Stimulated activated CD8-positive, alpha-beta memory T cell treated with anti-CD3 and anti-CD28 coated beads, Interleukin-15, amount 100 ng/mL, for 4 hours (primary cell): ENCODE measurements around the gene CCDC80.
"Not testable (repeated sequence)": the region's sequence is repeated elsewhere in the genome, so short reads cannot be mapped to it uniquely, and the experiment has no call there.

ENCODE experiments used
- DNase-seq, 2 donors: peaks; one replicate each; pipeline ENCODE4 v3.0.0-alpha.2; 2020; ENCODE audit warnings: low read depth in 2 of 2

CCDC80 gene

DNA sequence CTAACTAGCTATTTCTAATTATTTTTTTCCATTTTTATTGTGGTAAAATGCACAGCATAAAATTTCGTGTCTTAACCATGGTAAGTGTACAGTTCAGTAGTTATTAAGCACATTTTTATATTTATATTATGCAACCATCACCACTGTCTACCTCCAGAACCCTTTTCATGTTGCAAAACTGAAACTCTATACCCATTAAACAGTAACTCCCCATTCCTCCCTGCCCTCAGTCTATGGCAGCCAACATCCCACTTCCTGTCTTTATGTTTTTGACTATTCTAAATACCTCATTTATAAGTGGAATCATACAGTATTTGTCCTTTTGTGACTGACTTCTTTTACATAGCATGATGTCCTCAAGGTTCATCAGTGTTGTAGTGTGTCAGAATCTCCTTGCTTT lies 53.6 kb downstream of the CCDC80 start:
- DNase-seq: no peak

DNA sequence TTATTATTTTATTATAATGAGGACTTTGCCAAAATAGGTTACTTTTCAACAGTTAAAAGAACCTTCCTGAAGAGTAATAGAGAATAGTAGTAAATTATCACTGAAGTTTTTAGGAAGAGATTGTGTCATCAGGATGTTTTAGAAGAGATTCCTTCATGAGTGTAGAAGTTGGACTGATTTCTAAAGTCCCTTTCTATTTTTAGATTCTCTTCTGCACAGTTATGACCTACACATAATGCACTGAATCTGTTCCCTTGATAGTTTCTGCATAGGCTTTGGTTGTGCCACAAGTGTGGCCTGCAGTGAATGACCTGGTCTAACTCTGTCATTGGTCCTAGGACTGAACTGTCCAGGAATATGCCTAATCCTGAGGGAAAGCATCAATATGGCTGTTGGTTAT lies 55.2 kb downstream of the CCDC80 start:
- no peak for DNase-seq

DNA sequence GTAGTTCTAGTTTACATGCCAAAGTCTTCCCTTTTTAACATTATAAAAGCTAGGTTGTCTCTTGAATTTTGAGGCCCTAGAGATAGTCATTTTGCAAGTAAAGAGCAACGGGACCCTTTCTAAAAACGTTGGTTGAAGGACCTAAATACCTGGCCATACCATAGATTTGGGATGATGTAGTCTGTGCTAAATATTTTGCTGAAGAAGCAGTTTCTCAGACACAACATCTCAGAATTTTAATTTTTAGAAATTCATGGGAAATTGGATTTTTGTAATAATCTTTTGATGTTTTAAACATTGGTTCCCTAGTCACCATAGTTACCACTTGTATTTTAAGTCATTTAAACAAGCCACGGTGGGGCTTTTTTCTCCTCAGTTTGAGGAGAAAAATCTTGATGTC lies 57.8 kb downstream of the CCDC80 start:
- DNase-seq: no peak

DNA sequence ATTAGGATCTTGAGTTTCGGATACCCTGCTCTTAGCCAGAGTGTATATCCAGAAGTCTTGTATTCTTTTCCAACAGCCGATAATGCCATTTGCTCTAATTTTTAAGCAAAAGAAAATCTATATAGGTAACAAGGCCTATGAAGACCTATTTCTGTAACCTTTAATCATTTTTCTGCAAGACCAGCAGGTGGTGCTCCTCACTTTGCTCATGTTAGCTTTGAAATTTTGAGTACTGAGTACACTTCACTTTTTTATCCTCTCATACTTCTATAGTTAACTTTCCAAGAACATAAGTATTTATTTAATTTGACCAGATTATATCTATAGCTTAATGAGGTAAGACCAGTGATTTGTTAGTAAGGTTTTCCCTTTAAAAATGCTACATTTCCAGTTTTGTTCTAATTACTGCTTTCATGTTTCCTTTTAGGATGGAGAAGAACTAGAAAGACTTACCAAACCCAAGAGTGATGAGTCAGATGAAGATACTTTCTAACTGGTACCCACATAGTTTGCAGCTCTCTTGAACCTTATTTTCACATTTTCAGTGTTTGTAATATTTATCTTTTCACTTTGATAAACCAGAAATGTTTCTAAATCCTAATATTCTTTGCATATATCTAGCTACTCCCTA lies 58.6 kb downstream of the CCDC80 start:
- DNase-seq: no peak

DNA sequence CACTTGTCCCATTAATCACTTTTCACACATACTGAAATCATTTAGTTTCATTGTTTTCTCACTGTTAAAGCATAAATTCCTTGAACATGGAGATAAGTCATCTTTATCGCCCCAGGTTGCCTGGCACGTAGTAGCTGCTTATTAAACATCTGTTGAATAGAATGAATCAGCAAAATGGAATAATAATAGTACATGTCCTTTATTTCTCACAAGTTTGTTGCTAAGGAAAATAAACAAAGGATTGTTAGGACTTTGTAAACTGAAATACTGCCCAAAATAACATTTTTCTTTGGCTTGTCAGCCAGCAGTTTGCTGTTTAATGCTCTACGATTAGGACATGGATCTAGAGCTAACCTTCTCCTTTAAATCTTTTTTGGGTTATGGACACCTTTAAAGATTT lies 61.2 kb downstream of the CCDC80 start:
- no peak for DNase-seq

DNA sequence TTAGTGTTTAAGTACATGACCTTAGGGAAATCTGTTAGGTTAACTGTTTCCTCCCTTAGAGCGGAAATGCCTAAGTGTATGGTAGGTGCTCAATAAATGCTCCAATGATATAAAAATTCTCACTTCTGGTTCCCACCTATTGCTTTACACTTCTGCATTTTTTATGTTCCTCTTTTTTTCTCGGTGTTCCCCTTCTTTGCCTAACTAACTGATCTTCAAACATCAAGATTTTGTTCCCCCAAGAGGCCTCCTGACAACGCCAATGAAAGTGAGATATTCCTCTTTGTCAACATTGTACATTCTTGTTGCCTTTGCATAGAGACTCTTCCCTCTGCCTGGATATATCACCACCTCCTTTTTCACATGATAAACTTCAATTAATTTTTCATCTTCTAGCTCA lies 61.7 kb downstream of the CCDC80 start:
- no peak for DNase-seq

DNA sequence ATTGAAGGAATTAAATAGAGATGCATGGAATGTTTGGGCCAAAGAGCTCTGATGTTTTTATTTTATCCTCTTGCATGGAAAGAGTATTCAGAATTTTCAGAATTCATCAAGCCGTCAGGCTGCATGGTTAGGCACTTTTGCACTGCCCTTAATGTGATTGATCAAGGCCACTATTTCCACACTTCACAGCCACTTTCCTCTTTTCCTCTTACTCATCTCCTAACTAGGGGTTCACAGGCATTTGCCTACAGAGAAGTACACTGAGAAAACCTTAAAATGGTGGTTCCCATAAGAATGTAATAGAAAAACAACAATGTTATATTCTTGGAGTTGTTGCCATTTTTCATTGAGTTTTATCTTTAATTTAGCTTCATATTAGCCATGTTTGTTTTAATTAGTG lies 68.2 kb downstream of the CCDC80 start:
- no peak for DNase-seq

DNA sequence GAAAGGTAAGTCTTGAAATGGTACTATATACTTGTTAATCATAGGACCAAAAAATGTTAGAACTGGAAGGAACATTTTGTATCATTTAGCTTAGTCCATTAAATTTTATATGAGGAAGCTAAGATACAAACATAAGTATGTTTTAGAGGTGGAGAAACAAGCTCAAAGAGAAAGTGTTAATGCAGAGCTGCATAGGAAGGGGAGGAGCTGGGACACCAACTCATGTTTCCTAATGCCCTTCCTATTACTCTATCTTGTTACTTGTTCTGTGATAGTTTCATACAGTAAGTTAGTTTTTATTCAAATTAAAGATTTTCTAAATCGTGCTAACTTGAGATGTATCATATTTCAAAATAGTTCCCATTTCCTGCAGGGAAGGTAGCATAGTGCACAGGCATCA lies 71.7 kb downstream of the CCDC80 start:
- DNase-seq: no peak

DNA sequence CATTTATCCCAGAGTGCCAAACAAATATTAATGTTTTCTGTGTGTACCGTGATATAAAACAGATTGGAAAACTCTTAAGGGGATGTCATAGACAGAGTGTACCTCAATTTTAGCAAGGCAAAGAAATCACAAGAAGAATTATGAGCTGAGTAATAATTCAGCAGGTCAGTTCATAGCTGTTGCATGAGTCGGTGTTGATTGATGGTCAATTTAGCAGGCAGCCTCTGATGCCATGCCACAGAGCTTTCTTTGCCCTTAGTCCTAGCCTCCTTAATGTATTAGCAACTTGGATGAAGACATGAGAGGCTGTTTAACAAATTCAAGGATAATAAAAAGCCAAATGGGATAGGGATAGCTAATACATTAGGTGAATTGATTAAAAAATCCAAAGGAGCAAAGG lies 72.3 kb downstream of the CCDC80 start:
- no peak for DNase-seq

DNA sequence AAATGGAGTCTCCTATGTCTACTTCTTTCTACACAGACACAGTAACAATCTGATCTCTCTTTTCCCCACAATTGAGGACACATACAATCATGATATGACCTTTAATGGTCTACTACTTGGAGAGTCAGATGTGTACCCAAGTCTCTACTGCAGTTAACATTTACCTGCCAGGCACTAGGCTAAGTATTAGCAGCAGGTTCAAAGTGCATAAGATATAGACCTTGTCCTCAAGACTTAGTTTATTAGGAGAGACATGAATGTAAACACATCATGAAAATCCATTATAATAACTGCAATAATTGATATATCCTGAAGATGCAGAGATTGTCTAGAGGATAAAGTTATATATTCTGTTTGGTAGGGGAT lies 76.0 kb downstream of the CCDC80 start:
- no peak for DNase-seq

DNA sequence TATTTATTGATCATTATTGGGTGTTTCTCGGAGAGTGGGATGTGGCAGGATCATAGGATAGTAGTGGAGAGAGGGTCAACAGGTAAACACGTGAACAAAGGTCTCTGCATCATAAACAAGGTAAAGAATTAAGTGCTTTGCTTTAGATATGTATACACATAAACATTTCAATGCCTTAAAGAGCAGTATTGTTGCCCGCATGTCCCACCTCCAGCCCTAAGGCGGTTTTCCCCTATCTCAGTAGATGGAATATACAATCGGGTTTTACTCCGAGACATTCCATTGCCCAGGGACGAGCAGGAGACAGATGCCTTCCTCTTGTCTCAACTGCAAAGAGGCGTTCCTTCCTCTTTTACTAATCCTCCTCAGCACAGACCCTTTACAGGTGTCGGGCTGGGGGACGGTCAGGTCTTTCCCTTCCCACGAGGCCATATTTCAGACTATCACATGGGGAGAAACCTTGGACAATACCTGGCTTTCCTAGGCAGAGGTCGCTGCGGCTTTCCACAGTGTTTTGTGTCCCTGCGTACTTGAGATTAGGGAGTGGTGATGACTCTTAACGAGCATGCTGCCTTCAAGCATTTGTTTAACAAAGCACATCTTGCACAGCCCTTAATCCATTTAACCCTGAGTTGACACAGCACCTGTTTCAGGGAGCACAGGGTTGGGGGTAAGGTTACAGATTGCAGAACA lies 76.5 kb downstream of the CCDC80 start:
- not testable (repeated sequence) for DNase-seq

DNA sequence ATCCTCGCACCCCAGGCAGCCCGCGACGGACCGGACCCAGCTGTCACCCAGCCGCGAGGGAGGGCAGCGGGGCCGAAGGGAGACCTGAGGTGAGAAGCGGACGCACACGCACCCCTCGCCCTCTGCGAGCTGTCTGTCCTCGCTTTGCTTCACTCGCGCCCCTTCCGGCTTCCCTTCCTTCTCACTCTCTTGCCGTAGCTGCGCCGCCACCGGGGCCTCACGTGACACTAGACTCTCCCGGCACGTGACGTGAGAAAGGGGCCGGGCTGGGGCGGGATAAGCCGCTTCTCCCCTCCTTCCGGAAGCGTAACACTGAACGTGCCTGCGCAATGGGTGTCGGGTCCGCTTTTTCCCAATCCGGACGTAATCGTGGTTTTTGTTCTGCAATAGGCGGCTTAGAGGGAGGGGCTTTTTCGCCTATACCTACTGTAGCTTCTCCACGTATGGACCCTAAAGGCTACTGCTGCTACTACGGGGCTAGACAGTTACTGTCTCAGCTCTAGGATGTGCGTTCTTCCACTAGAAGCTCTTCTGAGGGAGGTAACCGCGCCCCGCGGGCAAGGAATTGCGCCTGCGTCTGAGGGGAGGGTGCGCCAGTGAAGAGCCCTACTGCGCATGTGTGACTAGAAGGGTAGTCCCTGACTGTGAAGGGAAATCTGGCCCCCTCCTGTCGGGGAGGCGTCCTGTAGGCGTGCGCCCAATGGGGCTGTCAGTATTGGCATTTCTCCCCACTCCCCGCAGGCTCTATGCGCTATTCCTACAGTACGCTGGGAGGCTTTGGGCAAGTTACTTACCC lies 79.0 kb downstream of the CCDC80 start, which contains the start of the genes ATG3 and SLC35A5:
Gene ATG3 (minus strand): TSS at position 229 of the 796 bp plus-strand sequence. CDS start 434 bp downstream, outside the sequence.
Gene SLC35A5 (plus strand): TSS at position 312 of the 796 bp plus-strand sequence. CDS start 1,359 bp downstream, outside the sequence.
- peak; percentile 97 to 98 for DNase-seq

DNA sequence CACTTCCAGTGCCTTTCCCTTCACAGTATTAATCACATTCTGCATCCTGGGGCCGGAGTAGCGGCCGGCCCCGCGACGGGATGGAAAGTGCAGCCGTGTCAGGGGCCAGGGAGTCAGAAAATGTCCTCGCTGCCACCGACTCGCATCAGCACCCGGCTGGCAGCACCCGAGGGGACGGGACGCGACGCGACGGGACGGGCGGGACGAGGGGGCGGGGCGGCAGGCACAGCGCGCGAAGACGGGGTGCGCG lies 79.5 kb downstream of the CCDC80 start:
- DNase-seq: no peak

DNA sequence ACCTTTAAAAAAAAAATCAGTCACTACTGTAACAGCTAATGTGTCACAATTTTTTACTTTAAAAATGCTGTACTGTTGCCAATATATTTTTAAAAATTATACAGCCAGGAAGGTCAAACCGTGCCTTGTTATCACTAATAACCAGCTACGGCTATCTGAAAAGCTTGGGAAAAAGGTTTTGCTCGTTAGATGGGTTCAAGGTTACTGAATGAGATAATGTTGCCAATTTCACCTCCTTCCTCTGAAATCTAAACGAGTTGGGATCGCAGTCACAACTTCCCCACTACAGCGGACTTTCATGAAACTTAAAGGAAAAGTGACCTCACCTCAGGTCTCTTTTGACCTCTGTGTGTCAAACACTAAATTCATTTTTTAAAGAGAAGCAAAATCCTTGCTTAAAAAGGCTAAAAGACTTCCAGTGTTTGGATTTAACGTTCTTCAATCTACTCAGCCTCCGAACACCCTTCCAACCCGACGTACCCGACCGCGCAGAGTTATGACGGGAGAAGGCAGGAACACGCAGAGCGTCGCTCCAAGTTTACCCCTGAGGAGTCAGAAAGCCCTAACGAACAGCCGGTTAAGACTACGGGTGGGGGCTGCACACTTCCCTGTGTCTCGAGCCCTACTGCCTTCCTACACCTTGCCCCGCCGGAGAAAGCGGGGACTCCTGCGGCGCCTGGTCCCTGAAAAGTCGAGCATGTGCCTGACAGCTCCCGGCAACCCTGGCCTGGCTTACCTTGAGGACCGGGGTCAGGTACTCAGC lies 80.0 kb downstream of the CCDC80 start:
- peak; percentile 24 to 47 for DNase-seq

DNA sequence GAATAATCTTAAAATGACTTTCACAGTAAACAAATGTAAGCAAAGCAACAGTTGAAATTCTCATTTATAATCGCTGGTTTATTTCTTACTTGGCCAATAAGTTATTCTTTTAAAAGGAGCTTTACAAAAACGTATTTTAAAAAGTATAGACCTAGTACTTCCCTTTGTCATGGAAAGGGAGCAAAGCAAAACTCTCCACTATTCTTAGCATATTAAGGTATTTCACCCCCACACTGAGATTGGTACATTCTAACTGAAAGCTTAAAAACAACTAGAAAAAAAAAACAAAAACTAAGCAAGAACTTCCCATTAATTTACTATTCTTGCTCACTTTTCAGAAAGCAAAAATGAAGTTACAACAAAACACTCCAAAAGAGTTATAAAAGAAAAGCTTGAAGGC lies 80.6 kb downstream of the CCDC80 start:
- DNase-seq: no peak

DNA sequence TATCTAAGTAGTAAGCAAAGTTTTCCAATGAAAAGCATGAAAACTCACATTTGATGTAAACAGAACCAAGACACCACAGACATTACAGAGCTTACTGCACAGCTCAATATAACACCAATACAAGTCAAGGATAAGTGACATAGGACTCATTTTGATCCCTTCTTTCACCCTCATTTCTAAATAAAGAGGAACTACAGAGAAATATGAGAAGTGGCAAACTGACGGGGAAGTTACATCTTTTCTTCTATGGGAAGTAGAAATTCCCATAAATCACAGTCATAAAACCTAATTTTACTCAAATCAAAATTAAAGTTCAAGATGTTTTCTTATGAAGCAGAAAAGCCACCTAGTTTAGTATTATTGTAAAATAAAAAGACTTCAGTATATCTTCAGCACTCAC lies 83.0 kb downstream of the CCDC80 start:
- DNase-seq: no peak

DNA sequence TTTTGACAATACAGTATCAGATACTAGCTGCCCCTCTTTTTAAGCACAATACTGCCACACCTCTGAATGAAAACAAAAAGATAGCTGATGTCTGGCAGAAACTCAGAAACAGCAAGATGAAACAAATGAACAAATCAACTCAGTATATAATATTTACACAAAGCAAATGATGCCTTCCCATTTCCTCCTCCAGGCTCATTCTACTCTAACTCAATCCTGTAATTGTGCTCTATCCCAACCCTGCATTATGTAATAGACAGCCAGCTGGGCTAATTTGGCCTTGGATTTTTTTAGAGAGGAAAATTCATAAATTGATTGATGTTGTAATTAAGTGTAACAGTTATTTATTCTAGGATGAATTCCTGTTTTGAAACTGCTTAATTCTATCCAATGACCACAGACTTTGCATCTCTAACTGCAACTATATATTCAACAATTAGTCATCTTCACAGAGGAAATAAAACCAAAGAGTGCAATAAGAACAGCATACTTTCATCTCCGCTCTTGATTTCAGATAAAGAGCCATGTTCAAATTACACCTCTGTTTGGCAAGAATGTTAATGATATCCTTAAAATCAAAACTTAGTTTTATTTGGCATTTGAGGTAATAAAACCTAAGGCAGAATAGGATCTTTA lies 85.3 kb downstream of the CCDC80 start:
- no peak for DNase-seq

DNA sequence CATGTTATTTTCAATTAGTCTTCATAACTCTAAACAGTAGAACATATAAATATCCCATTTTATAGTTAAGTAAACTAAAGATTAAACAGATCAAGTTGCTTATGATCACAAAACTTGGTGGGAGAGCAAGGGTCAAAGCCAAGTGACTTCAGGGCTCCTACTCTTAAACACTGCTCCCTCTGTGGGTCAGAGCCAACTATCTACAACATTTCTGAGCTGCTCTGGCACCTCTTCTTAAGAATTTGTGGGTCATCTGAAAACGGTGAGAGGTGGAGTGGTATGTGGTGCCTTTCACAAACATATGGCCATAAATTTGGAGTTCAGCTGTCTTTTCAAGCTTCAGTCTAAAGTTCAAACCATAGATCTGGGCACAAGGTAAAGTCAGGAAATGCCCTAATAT lies 90.1 kb downstream of the CCDC80 start:
- DNase-seq: no peak
